HUES64 (cell line): ENCODE data around the gene PCOLCE2.

ENCODE experiments used
- H3K27ac ChIP-seq: 2 replicates; pipeline ENCODE4 v1.7.0; 2013; ENCODE audit warnings: low read depth, low read length, inconsistent platforms
- H3K27me3 ChIP-seq: 2 replicates; pipeline ENCODE4 v1.6.1; 2013; ENCODE audit warnings: mild to moderate bottlenecking, low read length; ENCODE audit not compliant: insufficient read depth
- H3K36me3 ChIP-seq: 2 replicates; pipeline ENCODE4 v1.6.1; 2013; ENCODE audit warnings: mild to moderate bottlenecking, low read length; ENCODE audit not compliant: insufficient read depth
- H3K4me1 ChIP-seq: 2 replicates; pipeline ENCODE4 v1.6.1; 2013; ENCODE audit warnings: mild to moderate bottlenecking, low read length, moderate library complexity; ENCODE audit not compliant: insufficient read depth
- H3K4me3 ChIP-seq: 2 replicates; pipeline ENCODE4 v1.5.1; 2013; ENCODE audit warnings: mild to moderate bottlenecking, low read length, moderate library complexity
- H3K9ac ChIP-seq: 2 replicates; pipeline ENCODE4 v1.6.1; 2013; ENCODE audit warnings: mild to moderate bottlenecking, low read depth, low read length
- H3K9me3 ChIP-seq: 2 replicates; pipeline ENCODE4 v1.6.1; 2013; ENCODE audit warnings: low read depth, low read length; ENCODE audit not compliant: insufficient read depth
- WGBS: fragments of 150-250, 120-280 bp; methylation state at CpG from one replicate; pipeline ENCODE4 v1.1.7; 2013; ENCODE audit warnings: missing lambda C conversion rate; 5-methylcytosine and 5-hydroxymethylcytosine counted together

The PCOLCE2 gene

GRCh38 chr3:142923694-142924093 lies 34.8 kb upstream of the PCOLCE2 start:
- no peak overlapping the region for H3K4me3 ChIP-seq
- no peaks in the 10 kb centered on the region for H3K36me3 ChIP-seq
- peaks cover 9% of the 10 kb centered on the region; the same call in 1 of the 2 replicates for H3K9me3 ChIP-seq
- H3K27ac ChIP-seq = no peak overlapping the region
- no peak overlapping the region for H3K9ac ChIP-seq
- no peaks in the 10 kb centered on the region for H3K4me1 ChIP-seq
- no peaks in the 10 kb centered on the region for H3K27me3 ChIP-seq

GRCh38 chr3:142916605-142917004 lies 27.7 kb upstream of the PCOLCE2 start:
- H3K4me1 ChIP-seq = no peaks in the 10 kb centered on the region
- no peaks in the 10 kb centered on the region for H3K36me3 ChIP-seq
- 91% methylated on average over 2 of the region's 2 CpGs for WGBS
- no peak overlapping the region for H3K27ac ChIP-seq
- H3K4me3 ChIP-seq = no peak overlapping the region
- no peaks in the 10 kb centered on the region for H3K9me3 ChIP-seq
- no peaks in the 10 kb centered on the region for H3K27me3 ChIP-seq
- no peak overlapping the region for H3K9ac ChIP-seq

- H3K27me3 ChIP-seq = no peaks in the 10 kb centered on the region
- no peaks in the 10 kb centered on the region for H3K36me3 ChIP-seq
- H3K27ac ChIP-seq = no peak overlapping the region
- WGBS = 85% methylated on average over 3 of the region's 3 CpGs
- no peaks in the 10 kb centered on the region for H3K4me1 ChIP-seq
- no peaks in the 10 kb centered on the region for H3K9me3 ChIP-seq
- no peak overlapping the region for H3K9ac ChIP-seq
- no peak overlapping the region for H3K4me3 ChIP-seq
These were observed 26.8 kb upstream of the PCOLCE2 start for GRCh38 chr3:142915636-142916035.

- H3K4me1 ChIP-seq = no peaks in the 10 kb centered on the region
- H3K9ac ChIP-seq = no peak overlapping the region
- no peak overlapping the region for H3K27ac ChIP-seq
- no peaks in the 10 kb centered on the region for H3K36me3 ChIP-seq
- H3K9me3 ChIP-seq = no peaks in the 10 kb centered on the region
- no peaks in the 10 kb centered on the region for H3K27me3 ChIP-seq
- H3K4me3 ChIP-seq = no peak overlapping the region
- 58% methylated on average over 3 of the region's 3 CpGs for WGBS
These were observed 25.5 kb upstream of the PCOLCE2 start for GRCh38 chr3:142914286-142914811.

GRCh38 chr3:142913432-142913831 lies 24.5 kb upstream of the PCOLCE2 start:
- Histone ChIP-seq H3K9me3 (no peaks in the 10 kb centered on the region), H3K4me1 (no peaks in the 10 kb centered on the region), H3K4me3 (no peak overlapping the region), H3K27me3 (no peaks in the 10 kb centered on the region), H3K27ac (no peak overlapping the region), H3K9ac (no peak overlapping the region), H3K36me3 (no peaks in the 10 kb centered on the region)
- WGBS = 91% methylated on average over 1 of the region's 1 CpG

- Histone ChIP-seq H3K27ac (no peak overlapping the region), H3K9me3 (no peaks in the 10 kb centered on the region), H3K36me3 (no peaks in the 10 kb centered on the region), H3K4me3 (no peak overlapping the region), H3K9ac (no peak overlapping the region), H3K4me1 (no peaks in the 10 kb centered on the region), H3K27me3 (no peaks in the 10 kb centered on the region)
- WGBS = 96% methylated on average over 5 of the region's 6 CpGs
These were observed 23.7 kb upstream of the PCOLCE2 start for GRCh38 chr3:142912402-142913172.

- H3K4me3 ChIP-seq = no peak overlapping the region
- no peak overlapping the region for H3K27ac ChIP-seq
- no peak overlapping the region for H3K9ac ChIP-seq
- no peaks in the 10 kb centered on the region for H3K9me3 ChIP-seq
- WGBS = 92% methylated on average over 2 of the region's 2 CpGs
- no peaks in the 10 kb centered on the region for H3K4me1 ChIP-seq
- H3K27me3 ChIP-seq = no peaks in the 10 kb centered on the region
- no peaks in the 10 kb centered on the region for H3K36me3 ChIP-seq
These were observed 21.4 kb upstream of the PCOLCE2 start for GRCh38 chr3:142910280-142910679.

GRCh38 chr3:142909282-142909681 lies 20.4 kb upstream of the PCOLCE2 start:
- Histone ChIP-seq H3K9ac (no peak overlapping the region), H3K27ac (no peak overlapping the region), H3K9me3 (no peaks in the 10 kb centered on the region), H3K4me1 (no peaks in the 10 kb centered on the region), H3K4me3 (no peak overlapping the region), H3K27me3 (no peaks in the 10 kb centered on the region), H3K36me3 (no peaks in the 10 kb centered on the region)
- WGBS = 89% methylated on average over 3 of the region's 3 CpGs

GRCh38 chr3:142907996-142908395 lies 19.1 kb upstream of the PCOLCE2 start:
- no peaks in the 10 kb centered on the region for H3K36me3 ChIP-seq
- H3K9ac ChIP-seq = no peak overlapping the region
- H3K27ac ChIP-seq = no peak overlapping the region
- 89% methylated on average over 1 of the region's 1 CpG for WGBS
- H3K27me3 ChIP-seq = no peaks in the 10 kb centered on the region
- no peak overlapping the region for H3K4me3 ChIP-seq
- H3K4me1 ChIP-seq = no peaks in the 10 kb centered on the region
- H3K9me3 ChIP-seq = no peaks in the 10 kb centered on the region

- WGBS = 78% methylated on average over 11 of the region's 11 CpGs
- no peak overlapping the region for H3K4me3 ChIP-seq
- H3K27me3 ChIP-seq = no peaks in the 10 kb centered on the region
- no peaks in the 10 kb centered on the region for H3K4me1 ChIP-seq
- no peaks in the 10 kb centered on the region for H3K9me3 ChIP-seq
- H3K9ac ChIP-seq = no peak overlapping the region
- H3K36me3 ChIP-seq = no peaks in the 10 kb centered on the region
- no peak overlapping the region for H3K27ac ChIP-seq
These were observed 16.0 kb upstream of the PCOLCE2 start for GRCh38 chr3:142904639-142905436.

- H3K36me3 ChIP-seq = no peaks in the 10 kb centered on the region
- H3K4me3 ChIP-seq = no peak overlapping the region
- WGBS = 100% methylated on average over 2 of the region's 2 CpGs
- H3K27me3 ChIP-seq = no peaks in the 10 kb centered on the region
- H3K27ac ChIP-seq = no peak overlapping the region
- H3K9ac ChIP-seq = no peak overlapping the region
- no peaks in the 10 kb centered on the region for H3K4me1 ChIP-seq
- H3K9me3 ChIP-seq = no peaks in the 10 kb centered on the region
These were observed 13.5 kb upstream of the PCOLCE2 start for GRCh38 chr3:142902356-142902755.
